ENCODE data around the gene UNKL.
"Not testable (repeated sequence)": the region's sequence is repeated elsewhere in the genome, so short reads cannot be mapped to it uniquely, and the experiment has no call there.

Gene UNKL

DNA sequence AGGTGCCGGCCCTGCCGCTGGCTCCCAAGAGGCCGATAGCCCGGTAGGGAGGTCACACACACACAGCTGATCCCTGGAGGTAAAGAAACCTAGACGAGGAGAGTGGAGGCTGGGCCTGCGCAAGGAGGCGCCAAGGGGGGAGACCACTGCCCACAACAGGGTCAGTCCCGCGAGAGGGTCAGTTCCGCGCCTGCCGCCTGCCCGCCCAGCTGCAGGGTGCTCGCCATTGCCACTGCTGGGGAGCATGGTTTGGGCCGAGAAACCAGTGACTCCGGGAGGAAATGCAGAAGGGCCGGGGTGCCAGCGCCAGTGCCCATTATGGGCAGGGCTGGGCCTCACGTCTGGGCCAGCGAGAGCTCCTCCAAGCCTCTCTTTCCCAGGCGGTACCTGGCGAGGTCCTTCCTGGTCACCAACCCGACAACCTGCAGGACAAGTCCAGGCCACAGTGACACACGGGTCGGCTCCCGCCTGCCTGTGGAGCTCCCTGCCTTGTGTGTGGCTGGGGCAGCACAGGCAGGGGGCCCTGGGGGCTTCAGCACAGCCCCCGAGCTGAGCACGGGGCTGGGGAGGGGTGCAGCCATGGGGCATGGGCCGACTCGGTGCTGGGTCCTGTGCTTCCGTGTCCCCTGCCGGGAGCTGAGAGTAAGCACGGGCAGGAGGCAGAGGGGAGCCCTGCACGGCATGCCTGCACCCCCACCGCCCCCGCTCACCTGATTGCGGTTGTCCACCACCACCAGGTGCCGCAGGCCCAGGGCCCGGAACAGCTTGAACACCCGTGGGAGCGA, 32.0 kb upstream of the UNKL start:
- no peak for DNase-seq (ENCODE audit: low spot score)

DNA sequence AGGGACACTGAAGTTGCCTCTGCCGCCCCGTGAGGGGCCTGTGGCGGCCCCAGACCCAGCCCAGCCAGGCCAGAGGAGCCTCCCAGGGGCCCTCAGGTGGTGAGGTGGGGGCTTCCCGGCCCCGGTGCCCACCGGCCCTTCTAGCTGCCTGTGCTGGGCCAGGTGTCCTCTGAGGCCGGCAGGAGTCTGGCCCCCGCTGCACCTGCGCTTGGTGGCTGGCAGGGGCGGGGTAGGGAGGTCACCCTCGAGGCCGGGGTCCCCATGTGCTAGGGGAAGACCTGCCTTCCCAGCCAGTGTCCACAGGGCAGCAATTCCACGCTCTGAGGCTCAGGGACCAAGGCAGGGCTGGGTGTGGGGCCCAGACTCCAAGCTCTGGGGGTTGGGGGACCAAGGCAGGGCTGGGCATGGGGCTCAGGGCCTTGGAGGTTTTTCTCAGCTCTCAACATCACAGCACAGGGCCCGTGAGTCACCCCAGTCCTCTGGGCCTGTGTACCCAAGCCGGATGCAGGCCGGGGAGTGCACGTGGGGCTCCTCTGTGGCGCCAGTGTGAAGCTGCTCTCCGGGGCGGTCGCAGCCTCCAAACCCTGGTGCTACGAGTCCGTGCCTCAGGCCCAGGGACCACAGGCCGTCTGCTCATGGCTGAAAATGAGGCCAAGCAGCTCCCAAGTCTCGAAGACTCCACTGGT, 31.2 kb upstream of the UNKL start:
- DNase-seq (ENCODE audit: low spot score) = no peak

DNA sequence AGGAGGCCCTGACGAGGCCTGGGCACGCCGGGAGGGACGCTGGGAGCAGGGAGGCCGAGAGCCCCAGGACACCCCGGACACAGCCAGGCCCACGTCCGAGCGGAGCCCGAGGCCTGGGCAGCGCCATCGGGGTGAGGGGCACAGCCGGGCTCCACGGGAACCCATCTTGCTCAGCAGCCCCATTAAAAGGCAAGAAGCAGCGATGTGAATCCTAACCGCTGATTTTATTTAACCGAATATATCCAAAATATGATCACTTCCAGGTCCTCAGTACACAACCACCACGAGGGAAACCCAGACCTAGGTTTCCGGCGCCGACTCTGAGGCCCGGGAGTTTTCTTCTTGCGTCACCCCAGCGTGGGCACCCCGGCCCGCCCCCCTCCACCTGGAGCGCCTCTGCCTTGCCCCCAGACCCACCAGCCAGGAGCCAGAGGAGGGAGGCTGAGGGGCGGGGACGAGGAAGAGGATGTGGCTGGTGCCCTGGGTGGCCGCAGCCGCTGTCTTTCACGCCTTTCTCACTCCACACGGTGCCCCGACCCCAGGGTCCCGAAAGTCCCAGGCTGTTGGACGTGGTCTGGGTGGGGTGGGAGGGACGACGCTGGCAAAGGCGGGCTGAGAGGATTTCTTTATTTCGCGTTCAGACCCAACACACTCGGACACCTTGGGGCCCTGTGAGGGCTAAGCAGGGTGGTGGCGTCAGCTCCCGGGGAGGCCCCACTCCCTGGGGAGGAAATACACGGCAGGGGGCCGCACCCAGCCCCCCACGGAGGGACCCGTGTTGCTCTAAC, 30.4 kb upstream of the UNKL start:
- no peak for DNase-seq (ENCODE audit: low spot score)

DNA sequence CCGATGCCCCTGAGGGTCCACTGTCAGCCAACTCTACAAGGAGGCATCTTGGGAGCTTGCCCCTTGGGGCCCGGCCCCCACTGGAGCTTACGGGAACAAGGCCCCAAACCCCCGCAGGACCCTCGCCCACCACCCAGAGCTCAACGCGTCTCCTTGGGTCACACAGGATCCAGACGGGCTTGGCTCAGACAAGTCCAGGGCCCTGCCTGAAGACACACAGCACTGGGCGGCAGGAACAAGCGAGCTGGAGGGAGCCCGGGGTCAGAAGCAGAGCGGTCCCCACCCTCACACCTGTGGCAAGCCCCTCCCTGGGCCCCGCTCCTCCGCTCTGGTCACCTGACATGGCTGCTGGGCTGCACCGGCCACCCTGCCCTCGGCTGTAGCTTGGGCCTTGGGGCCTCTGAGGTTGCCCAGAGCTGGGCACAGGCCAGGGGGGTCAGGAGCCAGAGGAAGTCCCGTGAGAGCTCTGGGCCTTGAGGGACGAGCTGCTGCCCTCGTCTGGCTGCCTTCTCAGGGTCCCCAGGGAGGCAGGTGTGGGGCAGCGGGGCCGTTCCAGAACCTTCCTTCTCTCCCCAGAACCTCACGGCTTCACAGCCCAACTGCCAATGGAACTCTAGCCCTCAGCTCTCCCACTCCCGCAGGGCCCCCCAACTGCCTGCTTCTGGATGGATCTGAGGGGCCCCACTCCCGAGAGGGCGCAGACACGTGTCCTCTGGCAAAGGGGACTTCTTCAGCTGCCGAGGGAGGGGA, 29.7 kb upstream of the UNKL start, which contains the start of gene CCDC154:
TSS of gene CCDC154 (minus strand) at position 577 of the 750 bp plus-strand sequence. CDS start at position 343, 234 bp downstream.
- DNase-seq (ENCODE audit: low spot score) = no peak

DNA sequence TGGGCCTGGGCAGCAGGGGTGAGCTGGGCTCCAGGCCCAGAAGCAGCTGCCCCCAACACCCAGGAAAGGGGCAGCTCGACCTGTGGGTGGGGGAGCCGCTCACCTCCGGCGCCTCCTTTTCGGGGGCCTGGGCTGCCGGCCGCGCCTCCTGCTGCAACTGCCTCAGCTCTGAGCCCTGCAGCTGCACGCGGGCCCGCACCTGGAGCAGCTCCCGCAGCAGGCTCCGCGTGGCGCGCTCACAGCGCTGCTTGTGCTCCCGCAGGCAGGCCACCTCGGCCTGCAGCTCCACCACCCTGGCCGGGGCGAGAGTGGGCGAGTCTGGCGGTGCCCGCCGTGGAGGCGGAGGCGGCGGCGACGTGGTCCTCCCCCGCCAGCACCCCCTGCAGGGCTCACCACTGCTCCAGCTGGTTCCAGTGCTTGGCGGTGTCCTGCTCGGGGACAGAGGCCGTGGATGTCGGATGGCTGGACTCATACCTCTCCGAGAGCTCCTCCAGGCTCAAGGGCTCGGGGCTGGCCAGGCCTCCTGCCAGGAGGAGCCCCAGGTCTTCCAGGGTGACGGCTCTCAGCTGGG, 29.0 kb upstream of the UNKL start:
- DNase-seq (ENCODE audit: low spot score) = no peak

DNA sequence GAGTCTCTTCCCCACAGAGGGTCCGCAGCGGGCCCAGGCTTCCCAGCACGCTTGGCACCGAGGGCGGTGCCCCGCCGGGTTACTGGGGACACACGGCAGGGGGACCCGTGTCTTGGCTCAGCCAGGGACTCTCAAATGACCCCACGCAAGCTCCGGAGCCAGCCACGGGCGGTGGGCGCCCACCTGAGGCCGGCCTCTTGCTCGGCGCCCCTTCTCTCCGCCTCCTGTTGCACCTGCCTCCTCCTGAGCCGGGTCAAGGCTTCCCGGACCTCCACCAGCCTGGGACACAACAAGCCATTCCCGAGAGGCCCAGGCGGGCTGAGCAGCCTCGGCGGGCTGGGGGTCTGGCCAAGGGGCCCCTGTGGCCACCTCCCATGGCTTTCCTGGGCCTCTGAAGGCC, 28.2 kb upstream of the UNKL start:
- no peak for DNase-seq (ENCODE audit: low spot score)

DNA sequence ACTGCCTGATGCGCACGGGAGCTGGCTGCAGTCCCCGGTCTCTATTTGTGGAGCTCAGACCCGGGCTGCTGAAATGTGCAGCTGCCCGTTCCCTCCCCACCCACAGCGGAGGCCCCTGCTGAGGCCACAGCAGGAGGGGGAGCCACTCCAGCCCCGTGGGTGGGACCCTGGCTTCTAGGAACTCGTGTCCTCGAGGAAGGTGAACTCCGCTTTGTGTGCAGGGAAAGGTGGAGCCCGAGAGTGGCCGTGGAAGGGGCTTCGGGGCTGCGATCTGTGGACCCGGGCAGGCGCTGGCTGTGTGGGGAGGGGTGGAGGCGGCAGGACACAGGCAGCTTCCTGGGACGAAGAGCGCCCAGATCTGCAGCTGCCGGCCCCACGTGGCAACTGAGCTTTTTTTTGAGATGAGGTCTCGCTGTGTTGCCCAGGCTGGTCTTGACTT, 26.9 kb upstream of the UNKL start:
- no peak for DNase-seq (ENCODE audit: low spot score)

DNA sequence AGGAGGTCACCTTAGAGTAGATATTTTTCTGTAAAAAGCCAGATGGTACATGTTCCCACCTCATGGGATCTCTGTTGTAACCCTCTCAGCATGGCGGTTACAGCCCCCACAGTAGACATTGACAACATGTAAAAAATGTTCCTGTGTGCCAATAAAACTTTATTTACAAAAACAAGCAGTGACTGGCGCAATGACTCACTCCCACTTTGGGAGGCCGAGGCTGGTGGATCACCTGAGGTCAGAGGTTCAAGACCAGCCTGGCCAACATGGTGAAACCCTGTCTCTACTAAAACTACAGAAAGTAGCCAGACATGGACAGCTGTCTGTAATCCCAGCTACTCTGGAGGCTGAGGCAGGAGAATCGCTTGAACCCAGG, 25.2 kb upstream of the UNKL start:
- not testable (repeated sequence) for DNase-seq (ENCODE audit: low spot score)

DNA sequence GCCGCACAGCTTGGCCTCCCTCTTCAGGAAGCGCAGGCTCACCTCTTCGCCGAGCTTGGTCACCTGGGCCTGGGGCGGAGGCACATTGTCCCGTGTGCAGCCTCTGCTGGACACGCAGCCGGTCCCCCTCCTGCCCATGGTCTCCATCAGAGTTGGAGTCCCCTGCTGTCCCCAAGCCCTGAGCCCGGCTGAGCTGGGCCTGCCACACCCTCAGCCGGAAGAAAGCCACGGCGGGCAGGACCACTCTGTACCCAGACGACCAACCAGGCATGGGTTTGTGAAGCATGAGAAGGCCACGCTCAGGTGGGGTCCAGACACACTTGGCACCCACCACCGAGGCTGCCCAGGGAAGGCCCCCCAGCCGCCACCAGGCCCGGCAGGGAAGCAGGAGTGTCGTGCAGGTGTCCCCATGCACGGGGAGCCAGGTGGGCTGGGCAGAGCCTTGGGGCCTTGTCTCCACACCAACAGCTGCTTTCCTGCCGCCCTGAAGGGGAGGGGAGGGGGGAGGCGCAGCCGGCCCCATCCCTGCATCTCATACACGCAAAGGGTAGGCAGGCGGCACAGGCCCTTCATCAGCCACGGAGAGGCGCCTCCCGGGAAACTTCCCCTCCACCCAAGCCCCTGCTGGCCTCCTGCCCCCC, 24.7 kb upstream of the UNKL start:
- no peak for DNase-seq (ENCODE audit: low spot score)

DNA sequence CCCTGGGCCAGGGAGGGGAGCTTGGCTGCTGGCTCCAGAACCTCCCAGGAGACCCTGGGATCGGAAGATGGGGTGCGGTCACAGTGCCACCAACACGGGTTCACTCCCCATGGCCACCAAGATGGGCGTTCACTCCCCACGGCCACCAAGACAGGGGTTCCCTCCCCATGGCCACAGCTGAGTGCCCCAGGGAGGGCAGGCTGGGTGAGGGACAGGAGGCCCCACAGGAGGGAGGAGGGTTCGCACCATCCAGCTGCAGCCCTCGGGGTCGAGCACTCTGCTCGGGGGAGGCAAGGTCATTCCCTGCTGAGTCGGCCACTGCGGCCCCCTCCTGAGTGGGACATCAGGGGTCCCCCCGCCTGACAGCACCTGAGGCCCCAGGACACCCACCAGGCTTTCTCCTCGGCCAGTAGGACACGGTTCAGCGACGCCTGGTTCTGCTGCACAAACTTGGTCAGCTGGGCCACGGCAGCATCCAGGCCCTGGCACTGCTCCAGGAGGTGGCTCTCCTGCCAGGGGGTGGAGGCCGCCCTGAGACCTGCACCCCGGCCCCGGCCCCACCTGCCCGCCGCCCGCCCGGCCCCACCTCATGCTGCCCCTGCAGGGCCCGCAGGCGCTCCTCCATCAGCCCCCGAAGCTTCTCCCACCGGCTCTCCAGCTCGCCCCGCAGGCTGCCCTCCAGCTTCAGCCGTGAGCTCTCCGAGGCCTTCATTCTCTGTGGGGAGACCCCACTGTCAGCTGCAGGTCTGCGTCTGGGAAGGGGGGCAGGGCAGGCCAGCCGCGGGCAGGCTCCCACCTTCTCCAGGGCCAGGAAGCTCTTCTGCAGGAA, 23.9 kb upstream of the UNKL start:
- DNase-seq (ENCODE audit: low spot score) = no peak

DNA sequence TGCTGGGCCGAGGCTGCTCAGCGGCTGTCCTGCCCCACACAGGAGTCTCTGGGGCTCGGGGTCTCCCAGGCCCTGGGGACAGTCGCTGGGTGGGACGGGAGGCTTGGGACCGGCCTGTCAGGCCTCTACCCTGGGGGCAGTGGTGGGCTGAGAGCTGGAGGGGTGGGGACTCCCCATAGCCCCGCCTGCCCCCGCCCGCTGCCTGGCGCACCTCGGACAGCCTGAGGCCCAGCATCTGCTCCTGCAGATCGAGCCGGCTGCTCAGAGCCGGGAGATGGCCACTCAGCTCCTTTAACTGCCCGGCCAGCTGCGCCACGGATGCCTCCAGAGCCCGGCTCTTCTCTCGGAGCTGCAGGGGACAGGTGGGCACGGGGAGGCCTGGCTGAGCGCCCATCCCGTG, 23.1 kb upstream of the UNKL start:
- DNase-seq (ENCODE audit: low spot score) = no peak

DNA sequence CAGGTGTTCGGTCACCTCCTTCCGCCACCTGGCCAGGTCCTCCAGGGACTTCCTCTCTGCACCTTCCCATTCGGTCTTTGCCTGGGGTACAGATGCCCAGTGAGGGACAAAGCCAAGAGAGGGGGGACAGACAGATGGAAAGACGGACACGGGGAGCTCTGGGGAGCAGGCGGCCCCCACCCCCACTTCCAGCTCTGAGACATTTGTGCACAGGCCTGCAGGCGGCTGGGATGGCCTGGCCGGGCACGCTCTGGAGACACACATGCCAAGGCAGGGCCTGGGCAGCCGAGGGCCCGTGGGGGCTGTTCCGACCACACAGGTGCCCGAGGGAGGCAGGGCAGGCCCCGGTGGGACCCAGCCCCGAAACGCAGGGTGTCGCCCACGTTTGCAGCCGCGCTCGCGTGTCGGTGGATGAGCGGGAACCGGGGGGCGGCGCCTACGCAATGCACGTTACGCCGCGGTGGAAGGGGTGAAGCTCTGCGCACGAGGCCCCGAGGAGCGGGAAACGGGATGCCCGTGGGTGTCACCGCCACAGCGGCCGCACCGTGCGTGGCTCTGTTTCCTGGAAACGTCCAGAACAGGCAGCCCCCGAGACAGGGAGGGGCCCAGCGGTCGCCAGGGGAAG, 22.3 kb upstream of the UNKL start:
- no peak for DNase-seq (ENCODE audit: low spot score)

DNA sequence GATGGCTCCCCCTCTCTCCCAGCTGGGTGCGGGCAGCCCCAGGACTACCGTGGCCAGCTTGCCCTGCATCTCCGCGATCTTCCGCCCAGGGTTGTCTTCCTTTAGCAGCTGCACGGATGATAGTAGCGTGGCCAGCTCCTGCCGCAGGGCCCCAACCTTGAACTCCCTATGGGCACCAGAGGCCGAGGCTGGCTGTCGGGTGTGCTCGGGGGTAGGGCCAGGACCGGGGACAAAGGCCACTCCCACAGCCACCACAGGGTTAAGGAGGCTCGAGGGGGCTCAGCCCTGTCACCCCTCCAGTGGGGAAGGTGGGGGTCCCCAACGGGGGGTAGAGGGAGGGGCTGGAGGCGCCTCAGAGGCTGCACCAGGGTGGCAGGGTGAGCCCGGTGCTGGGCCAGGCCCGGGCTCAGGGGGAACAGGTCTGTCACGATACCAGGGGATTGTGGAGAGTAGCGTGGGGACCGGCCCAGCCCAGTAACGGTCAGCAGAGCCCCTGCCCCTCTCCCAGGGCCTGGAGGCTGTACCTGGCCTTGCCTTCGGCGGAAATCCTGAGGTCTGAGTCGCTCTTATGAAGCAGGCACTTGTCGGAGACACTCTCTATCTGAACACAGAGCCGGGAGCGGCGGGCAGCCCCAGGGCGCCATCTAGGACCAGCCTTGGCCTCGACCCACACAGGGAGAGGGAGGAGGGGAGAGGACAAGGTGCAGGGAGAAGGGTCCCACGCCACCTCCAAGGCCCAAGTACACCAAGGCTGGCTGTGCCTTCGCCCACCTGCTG, 21.6 kb upstream of the UNKL start:
- no peak for DNase-seq (ENCODE audit: low spot score)

DNA sequence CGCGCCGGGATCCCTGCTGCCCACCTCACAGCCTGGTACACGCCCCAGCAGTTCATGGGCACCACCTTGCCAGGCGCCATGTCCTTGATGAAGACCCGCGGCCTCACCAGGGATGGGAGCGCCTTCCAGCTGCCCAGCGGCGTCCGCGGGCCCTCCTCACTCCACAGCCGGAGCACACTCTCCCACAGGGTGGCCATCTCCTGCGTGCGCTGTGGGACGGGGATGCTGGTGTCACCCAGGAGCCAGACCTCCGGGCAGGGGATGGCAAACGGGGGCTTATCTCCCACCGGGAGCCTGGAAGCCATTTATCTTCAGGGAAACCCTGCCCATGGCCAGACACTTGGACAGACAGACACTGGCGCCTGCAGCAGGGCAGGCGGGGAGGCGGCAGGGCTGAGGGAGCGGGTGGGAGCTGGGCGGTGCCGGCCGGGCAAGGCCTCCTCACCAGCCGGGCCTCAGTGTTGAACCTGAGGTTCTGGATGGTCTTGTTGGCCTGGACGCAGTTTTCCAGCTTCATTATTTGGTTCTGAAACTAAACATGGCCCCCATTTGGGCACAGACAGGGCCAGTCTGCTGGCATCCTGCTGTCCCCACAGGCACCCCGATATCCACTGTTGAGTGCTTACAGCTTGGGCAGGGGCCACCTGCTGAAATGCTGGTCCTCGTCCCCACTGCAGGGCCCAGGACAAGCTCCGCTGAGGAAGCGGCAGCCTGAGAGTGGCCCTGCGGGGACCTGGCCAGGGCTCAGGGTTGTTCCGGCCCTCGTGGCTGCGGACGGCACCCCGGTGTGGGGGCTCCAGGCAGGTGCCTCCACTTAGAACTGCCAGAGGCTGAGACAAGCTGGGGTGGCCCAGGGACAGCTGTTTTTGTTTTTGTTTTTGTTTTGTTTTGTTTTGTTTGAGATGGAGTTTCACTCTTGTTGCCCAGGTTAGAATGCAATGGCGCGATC, 20.4 kb upstream of the UNKL start:
- no peak for DNase-seq (ENCODE audit: low spot score)

DNA sequence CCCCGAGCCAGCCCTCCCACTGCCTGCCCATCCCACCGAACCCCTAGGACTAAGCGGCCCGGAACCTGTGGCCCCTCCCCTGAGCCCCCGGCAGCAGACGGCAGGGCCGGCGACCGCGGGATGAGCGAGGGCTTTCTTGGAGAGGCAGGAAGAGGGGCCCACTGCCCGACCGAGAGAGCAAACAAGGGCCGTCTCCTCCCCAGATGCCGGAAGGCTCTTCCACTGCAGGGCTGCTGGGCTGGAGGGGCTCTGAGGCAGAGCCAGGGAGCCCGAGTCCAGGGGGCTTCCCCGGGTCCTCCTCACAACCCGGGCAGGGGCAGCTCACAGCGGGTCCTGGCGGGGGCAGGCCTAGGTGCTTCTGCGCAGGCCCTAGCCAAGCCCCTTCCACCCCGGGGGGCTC, 19.3 kb upstream of the UNKL start:
- no peak for DNase-seq (ENCODE audit: low spot score)

DNA sequence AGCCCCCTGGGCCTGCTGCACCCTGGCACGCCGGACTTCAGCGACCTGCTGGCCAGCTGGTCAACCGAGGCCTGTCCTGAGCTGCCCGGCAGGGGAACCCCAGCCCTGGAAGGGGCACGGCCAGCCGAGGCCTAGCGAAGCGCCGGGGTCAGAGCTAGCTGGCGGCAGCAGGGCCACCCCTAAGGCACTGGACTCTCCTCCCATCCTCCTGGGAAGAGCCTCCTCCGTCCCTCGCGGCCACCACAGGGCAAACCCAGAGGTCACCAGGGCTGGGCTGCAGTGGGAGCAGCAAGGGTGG, 18.7 kb upstream of the UNKL start:
- no peak for DNase-seq (ENCODE audit: low spot score)

DNA sequence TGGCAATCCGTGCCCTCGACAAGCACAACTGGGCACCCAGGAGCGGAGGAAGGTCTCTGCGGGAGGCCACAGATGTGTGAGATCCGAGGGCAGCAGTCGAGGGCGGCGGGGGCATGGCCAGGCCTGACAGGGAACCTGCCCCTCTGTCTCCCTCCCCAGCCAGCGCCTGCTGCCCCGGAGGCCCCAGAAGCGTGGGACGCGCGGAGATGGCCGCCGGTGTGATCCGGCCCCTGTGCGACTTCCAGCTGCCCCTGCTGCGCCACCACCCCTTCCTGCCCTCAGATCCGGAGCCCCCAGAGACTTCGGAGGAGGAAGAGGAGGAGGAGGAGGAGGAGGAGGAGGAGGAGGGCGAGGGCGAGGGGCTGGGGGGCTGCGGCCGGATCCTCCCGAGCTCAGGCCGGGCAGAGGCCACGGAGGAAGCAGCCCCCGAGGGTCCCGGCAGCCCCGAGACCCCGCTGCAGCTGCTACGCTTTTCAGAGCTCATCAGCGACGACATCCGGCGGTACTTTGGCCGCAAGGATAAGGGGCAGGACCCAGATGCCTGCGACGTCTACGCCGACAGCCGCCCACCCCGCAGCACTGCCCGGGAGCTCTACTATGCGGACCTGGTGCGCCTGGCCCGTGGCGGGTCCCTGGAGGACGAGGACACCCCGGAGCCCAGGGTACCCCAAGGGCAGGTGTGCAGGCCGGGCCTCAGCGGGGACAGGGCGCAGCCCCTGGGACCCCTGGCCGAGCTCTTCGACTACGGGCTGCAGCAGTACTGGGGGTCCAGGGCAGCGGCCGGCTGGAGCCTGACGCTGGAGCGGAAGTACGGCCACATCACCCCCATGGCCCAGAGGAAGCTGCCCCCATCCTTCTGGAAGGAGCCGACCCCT, 18.1 kb upstream of the UNKL start:
- DNase-seq (ENCODE audit: low spot score) = no peak

All from kidney capillary endothelial cell (primary cell).